ENCODE data around the gene CDH4.

The CDH4 gene

DNA sequence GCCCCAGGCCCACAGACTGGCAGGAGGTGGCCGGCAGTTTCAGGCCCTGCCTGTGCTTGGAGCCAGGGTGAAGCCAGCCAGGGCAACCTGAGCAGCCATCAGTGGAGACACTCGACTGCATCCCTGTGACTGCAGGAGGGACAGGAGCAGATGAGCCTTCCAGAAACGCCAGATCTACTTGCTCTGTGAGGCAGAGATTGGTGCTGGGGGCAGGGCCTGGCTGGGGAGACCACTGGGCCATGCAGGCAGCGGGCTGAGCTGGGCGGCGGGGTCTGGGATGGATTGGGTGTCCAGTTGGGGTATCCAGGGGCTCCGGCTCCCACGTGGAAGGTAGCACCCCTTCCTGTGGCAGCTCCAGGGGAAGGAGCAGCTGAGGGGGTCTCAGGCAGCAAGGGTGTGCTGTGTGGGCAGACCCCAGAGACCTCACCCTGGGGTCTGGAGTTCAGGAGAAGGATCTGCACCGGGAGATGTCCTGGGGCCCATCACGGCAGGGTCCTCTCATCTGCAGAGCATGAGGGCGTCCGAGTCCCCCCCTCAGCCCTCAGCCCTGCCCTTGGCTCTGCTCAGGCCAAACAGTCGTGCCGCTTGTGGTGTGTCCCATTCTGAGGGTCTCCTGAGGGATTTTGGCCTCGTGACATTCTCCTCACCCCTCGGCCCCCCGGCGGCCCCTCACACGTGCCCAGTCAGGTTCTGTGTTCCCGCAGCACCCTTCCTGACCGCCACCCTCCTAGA, 478.7 kb downstream of the CDH4 start:
- H3K4me3 ChIP-seq (ENCODE audit: low read depth, low read length): no peak overlapping the region
- TF ChIP-seq CTCF (IDR thresholded peaks at IDR 0.05; ENCODE audit: control insufficient read depth, extremely low read depth, insufficient read depth): no peak
- no peak for DNase-seq (ENCODE audit: low read depth)

GRCh38 chr20:61731363-61732181, 479.5 kb downstream of the CDH4 start:
- no peak for DNase-seq (ENCODE audit: low read depth)
- no peak overlapping the region for H3K4me3 ChIP-seq (ENCODE audit: low read depth, low read length)
- no peak for TF ChIP-seq CTCF (IDR thresholded peaks at IDR 0.05; ENCODE audit: control insufficient read depth, extremely low read depth, insufficient read depth)

- no peak for DNase-seq (ENCODE audit: low read depth)
- H3K4me3 ChIP-seq (ENCODE audit: low read depth, low read length): no peak overlapping the region
- TF ChIP-seq CTCF (IDR thresholded peaks at IDR 0.05; ENCODE audit: control insufficient read depth, extremely low read depth, insufficient read depth): no peak
These were observed 480.6 kb downstream of the CDH4 start for GRCh38 chr20:61732511-61733210.

GRCh38 chr20:61733216-61733615, 481.2 kb downstream of the CDH4 start:
- no peak for TF ChIP-seq CTCF (IDR thresholded peaks at IDR 0.05; ENCODE audit: control insufficient read depth, extremely low read depth, insufficient read depth)
- DNase-seq (ENCODE audit: low read depth): no peak

DNA sequence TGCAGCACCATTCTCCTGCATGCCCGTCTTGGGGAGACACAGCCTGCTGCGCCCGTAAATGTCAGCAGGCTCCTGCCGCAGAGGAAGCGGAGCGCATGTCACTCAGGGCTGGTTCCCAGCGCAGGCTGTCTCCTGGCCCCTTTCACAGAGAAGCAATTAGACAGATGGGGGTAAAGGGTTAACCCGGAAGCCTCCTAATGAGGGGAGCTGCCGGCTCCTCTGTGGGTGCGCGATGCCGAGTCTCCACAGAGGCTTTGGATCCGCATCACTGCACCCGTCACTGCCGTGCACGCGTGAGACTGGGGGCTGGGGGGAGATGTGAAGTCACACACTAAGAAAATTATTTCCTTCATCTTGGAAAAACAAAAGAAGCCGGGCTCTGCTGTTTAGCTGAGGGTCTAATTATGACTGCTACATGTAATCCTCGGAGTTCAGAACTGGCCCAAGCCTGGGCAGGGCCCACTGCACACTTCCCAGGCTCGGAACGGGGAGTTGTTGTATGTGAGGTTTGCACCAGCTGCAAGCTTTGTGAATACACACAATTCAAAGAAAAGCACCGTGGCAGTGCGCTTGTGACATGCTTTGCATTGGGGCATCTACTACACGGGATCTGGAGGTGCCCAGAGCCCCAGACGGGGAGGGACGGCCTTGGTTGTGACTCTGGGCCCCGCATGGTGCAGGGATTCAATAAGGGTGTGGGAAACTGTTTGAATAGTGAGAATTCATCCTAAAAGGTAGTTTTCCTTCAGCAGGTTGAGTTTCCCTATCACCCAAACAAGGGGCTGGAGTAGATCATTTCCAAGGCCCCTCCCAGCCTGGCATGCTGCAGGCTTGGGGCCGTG, 482.1 kb downstream of the CDH4 start:
- no peak for DNase-seq (ENCODE audit: low read depth)
- no peak overlapping the region for H3K4me3 ChIP-seq (ENCODE audit: low read depth, low read length)

More at GRCh38 chr20:61733216-61733615, 481.2 kb downstream of the CDH4 start:
- no peak overlapping the region for H3K4me3 ChIP-seq (ENCODE audit: low read depth, low read length)

More for the DNA sequence above, 482.1 kb downstream of the CDH4 start:
- no peak for TF ChIP-seq CTCF (IDR thresholded peaks at IDR 0.05; ENCODE audit: control insufficient read depth, extremely low read depth, insufficient read depth)

Data from LNCaP clone FGC (cell line).